GM23338 (cell line): ENCODE results near the gene ITGAL. TPM values are rescaled to one million over a fixed set of nuclear protein-coding genes. Genes with fewer than 3 reads are reported as not detected.

Experiments
- ATAC-seq: fragments of 200-7000 bp; cut with Tn5 transposase; 3 replicates; pipeline ENCODE4 v1.9.1; 2020
- DNase-seq: peaks from one replicate; pipeline ENCODE4 v3.0.0-alpha.2; 2015; ENCODE audit warnings: low spot score
- H2AFZ ChIP-seq: fragments of 200-600 bp; sonication (generic); 2 replicates; pipeline ENCODE4 v1.8.0; 2016; ENCODE audit warnings: antibody characterized with exemption, mild to moderate bottlenecking, moderate library complexity
- H3F3A ChIP-seq: fragments of 200-600 bp; sonication (generic); replicated peaks from 2 replicates; pipeline ENCODE4 v1.8.0; 2017; ENCODE audit warnings: antibody characterized with exemption, mixed run types, low read depth
- H3K27ac ChIP-seq: fragments of 200-600 bp; sonication (generic); 2 replicates; pipeline ENCODE4 v1.6.1; 2016; ENCODE audit warnings: low read depth
- H3K27me3 ChIP-seq: fragments of 200-600 bp; sonication (generic); 2 replicates; pipeline ENCODE4 v1.8.0; 2016; ENCODE audit warnings: mild to moderate bottlenecking, mixed run types, moderate library complexity; ENCODE audit not compliant: insufficient read depth
- H3K36me3 ChIP-seq: fragments of 200-600 bp; sonication (generic); 2 replicates; pipeline ENCODE4 v1.8.0; 2016; ENCODE audit warnings: mild to moderate bottlenecking; ENCODE audit not compliant: insufficient read depth
- H3K4me1 ChIP-seq: fragments of 200-600 bp; sonication (generic); 2 replicates; pipeline ENCODE4 v1.8.0; 2016; ENCODE audit warnings: mild to moderate bottlenecking, moderate library complexity; ENCODE audit not compliant: insufficient read depth
- H3K4me2 ChIP-seq: fragments of 200-600 bp; sonication (generic); 2 replicates; pipeline ENCODE4 v1.7.1; 2017; ENCODE audit warnings: mixed run types
- H3K4me3 ChIP-seq: fragments of 200-600 bp; sonication (generic); 2 replicates; pipeline ENCODE4 v1.6.1; 2016; ENCODE audit warnings: mixed run types
- H3K79me2 ChIP-seq: fragments of 200-600 bp; sonication (generic); replicated peaks from 2 replicates; pipeline ENCODE4 v1.8.0; 2017; ENCODE audit warnings: mild to moderate bottlenecking; ENCODE audit not compliant: insufficient read depth
- H3K9me2 ChIP-seq: fragments of 200-600 bp; sonication (generic); 2 replicates; pipeline ENCODE4 v1.8.0; 2017; ENCODE audit not compliant: insufficient read depth
- H4K20me1 ChIP-seq: fragments of 200-600 bp; sonication (generic); replicated peaks from 2 replicates; pipeline ENCODE4 v1.8.0; 2017; ENCODE audit warnings: mild to moderate bottlenecking; ENCODE audit not compliant: insufficient read depth
- H3K27ac Mint-ChIP-seq: 2 replicates; pipeline ENCODE4 v1.8.0; 2020; ENCODE audit warnings: inconsistent platforms, mild to moderate bottlenecking, moderate library complexity, mixed read lengths
- H3K27me3 Mint-ChIP-seq: 3 replicates; pipeline ENCODE4 v1.8.0; 2022; ENCODE audit warnings: low read depth, mild to moderate bottlenecking, moderate library complexity, mixed read lengths, inconsistent platforms; ENCODE audit not compliant: insufficient read depth, poor library complexity
- H3K36me3 Mint-ChIP-seq: 3 replicates; pipeline ENCODE4 v1.8.0; 2021; ENCODE audit warnings: low read depth, mild to moderate bottlenecking, inconsistent platforms, moderate library complexity, mixed read lengths
- H3K4me1 Mint-ChIP-seq: 3 replicates; pipeline ENCODE4 v1.8.0; 2020; ENCODE audit warnings: mild to moderate bottlenecking, inconsistent platforms, mixed read lengths
- H3K4me3 Mint-ChIP-seq: 3 replicates; pipeline ENCODE4 v1.8.0; 2021; ENCODE audit warnings: moderate library complexity, mild to moderate bottlenecking, inconsistent platforms, mixed read lengths
- H3K9me3 Mint-ChIP-seq: 3 replicates; pipeline ENCODE4 v1.8.0; 2020; ENCODE audit warnings: moderate library complexity, mild to moderate bottlenecking, inconsistent platforms, mixed read lengths
- CREB1 ChIP-seq: fragments of 250-450 bp; sonication (Bioruptor Pico); IDR thresholded peaks from 2 replicates; pipeline ENCODE4 v1.5.0; 2020; ENCODE audit warnings: low read depth, mild to moderate bottlenecking, moderate library complexity
- CTCF ChIP-seq, 2 experiments: fragments of 200-600 bp in 1 of 2; sonication (generic) in 1 of 2; conservative IDR thresholded peaks; 2 replicates each; pipeline versions ENCODE4 v1.5.1 to v1.6.1; 2016 to 2017; ENCODE audit warnings: antibody characterized with exemption in 2 of 2, low read depth in 2 of 2, mild to moderate bottlenecking in 2 of 2, moderate library complexity in 1 of 2
- ETS1 ChIP-seq: IDR thresholded peaks from 2 replicates; pipeline ENCODE4 v1.6.1; 2016; ENCODE audit warnings: antibody characterized with exemption
- EZH2 ChIP-seq: fragments of 200-600 bp; sonication (generic); IDR thresholded peaks from one replicate; pipeline ENCODE4 v1.8.0; 2017; ENCODE audit warnings: antibody characterized with exemption, mild to moderate bottlenecking, low read depth; ENCODE audit not compliant: unreplicated experiment
- EZH2phosphoT487 ChIP-seq: fragments of 200-600 bp; sonication (generic); IDR thresholded peaks from one replicate; pipeline ENCODE4 v1.8.1; 2018; ENCODE audit warnings: antibody characterized with exemption; ENCODE audit not compliant: unreplicated experiment
- JUNB ChIP-seq: IDR thresholded peaks from one replicate; pipeline ENCODE4 v1.6.1; 2016; ENCODE audit warnings: antibody characterized with exemption; ENCODE audit not compliant: unreplicated experiment
- NANOG ChIP-seq: IDR thresholded peaks from 2 replicates; pipeline ENCODE4 v1.6.1; 2016; ENCODE audit warnings: antibody characterized with exemption, borderline replicate concordance
- ZNF114 ChIP-seq: fragments of 250-450 bp; sonication (Bioruptor Pico); IDR thresholded peaks from 2 replicates; pipeline ENCODE4 v1.5.0; 2020; ENCODE audit warnings: mild to moderate bottlenecking, moderate library complexity
- ZNF331 ChIP-seq: fragments of 250-450 bp; sonication (Bioruptor Pico); IDR thresholded peaks from 2 replicates; pipeline ENCODE4 v1.5.0; 2020; ENCODE audit warnings: low read depth, mild to moderate bottlenecking, moderate library complexity
- polyA plus RNA-seq: library from polyadenylated mRNA; unstranded; fragments of >200 nt; fragmentation: Nextera tagmentation; extraction: Ambion mirVana; gene quantifications from 2 replicates; pipeline ENCODE4 v1.2.1, GENCODE V29; 2016
- total RNA-seq: library from RNA; depleted of rRNA; stranded (reverse); fragments of >200 nt; shearing (Covaris generic); gene quantifications from 2 replicates; pipeline ENCODE4 v1.2.3, GENCODE V29; 2014
- TF ChIP-seq, protein P1 (sequence below): fragments of 250-450 bp; sonication (Bioruptor Pico); IDR thresholded peaks from 2 replicates; pipeline ENCODE4 v1.5.0; 2020; ENCODE audit warnings: mild to moderate bottlenecking, moderate library complexity
- TF ChIP-seq, protein P2 (sequence below): IDR thresholded peaks from one replicate; pipeline ENCODE4 v1.6.1; 2018; ENCODE audit warnings: antibody characterized with exemption; ENCODE audit not compliant: unreplicated experiment

The ITGAL gene
- total and polyA plus RNA-seq, 2 experiments from 2014 or later, result 0.05 to 0.07 TPM

DNA sequence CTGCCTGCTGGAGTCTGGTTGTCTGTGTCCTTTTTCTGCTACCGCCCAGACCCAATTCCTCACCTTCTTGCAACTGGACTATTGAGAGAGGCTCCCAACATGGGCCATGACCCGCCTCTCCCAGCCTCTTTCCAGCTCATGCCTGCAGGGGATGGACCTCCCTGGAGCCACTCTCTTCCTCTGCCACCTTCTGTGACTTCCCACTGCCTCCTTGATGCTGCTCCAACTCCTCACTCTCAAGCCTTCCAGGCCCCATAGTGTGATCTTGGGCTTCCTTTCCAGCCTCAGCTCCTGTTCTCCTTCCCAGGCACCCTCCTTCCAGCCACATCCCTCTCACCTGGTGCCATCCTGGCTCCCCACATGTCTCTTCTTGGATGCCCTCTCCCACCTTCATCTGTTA is 42.7 kb downstream of the ITGAL start (continued):
- TF ChIP-seq, protein P1, sequence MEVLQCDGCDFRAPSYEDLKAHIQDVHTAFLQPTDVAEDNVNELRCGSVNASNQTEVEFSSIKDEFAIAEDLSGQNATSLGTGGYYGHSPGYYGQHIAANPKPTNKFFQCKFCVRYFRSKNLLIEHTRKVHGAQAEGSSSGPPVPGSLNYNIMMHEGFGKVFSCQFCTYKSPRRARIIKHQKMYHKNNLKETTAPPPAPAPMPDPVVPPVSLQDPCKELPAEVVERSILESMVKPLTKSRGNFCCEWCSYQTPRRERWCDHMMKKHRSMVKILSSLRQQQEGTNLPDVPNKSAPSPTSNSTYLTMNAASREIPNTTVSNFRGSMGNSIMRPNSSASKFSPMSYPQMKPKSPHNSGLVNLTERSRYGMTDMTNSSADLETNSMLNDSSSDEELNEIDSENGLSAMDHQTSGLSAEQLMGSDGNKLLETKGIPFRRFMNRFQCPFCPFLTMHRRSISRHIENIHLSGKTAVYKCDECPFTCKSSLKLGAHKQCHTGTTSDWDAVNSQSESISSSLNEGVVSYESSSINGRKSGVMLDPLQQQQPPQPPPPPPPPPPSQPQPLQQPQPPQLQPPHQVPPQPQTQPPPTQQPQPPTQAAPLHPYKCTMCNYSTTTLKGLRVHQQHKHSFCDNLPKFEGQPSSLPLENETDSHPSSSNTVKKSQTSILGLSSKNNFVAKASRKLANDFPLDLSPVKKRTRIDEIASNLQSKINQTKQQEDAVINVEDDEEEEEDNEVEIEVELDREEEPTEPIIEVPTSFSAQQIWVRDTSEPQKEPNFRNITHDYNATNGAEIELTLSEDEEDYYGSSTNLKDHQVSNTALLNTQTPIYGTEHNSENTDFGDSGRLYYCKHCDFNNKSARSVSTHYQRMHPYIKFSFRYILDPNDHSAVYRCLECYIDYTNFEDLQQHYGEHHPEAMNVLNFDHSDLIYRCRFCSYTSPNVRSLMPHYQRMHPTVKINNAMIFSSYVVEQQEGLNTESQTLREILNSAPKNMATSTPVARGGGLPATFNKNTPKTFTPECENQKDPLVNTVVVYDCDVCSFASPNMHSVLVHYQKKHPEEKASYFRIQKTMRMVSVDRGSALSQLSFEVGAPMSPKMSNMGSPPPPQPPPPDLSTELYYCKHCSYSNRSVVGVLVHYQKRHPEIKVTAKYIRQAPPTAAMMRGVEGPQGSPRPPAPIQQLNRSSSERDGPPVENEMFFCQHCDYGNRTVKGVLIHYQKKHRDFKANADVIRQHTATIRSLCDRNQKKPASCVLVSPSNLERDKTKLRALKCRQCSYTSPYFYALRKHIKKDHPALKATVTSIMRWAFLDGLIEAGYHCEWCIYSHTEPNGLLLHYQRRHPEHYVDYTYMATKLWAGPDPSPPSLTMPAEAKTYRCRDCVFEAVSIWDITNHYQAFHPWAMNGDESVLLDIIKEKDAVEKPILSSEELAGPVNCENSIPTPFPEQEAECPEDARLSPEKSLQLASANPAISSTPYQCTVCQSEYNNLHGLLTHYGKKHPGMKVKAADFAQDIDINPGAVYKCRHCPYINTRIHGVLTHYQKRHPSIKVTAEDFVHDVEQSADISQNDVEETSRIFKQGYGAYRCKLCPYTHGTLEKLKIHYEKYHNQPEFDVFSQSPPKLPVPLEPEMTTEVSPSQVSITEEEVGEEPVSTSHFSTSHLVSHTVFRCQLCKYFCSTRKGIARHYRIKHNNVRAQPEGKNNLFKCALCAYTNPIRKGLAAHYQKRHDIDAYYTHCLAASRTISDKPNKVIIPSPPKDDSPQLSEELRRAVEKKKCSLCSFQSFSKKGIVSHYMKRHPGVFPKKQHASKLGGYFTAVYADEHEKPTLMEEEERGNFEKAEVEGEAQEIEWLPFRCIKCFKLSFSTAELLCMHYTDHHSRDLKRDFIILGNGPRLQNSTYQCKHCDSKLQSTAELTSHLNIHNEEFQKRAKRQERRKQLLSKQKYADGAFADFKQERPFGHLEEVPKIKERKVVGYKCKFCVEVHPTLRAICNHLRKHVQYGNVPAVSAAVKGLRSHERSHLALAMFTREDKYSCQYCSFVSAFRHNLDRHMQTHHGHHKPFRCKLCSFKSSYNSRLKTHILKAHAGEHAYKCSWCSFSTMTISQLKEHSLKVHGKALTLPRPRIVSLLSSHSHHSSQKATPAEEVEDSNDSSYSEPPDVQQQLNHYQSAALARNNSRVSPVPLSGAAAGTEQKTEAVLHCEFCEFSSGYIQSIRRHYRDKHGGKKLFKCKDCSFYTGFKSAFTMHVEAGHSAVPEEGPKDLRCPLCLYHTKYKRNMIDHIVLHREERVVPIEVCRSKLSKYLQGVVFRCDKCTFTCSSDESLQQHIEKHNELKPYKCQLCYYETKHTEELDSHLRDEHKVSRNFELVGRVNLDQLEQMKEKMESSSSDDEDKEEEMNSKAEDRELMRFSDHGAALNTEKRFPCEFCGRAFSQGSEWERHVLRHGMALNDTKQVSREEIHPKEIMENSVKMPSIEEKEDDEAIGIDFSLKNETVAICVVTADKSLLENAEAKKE, result no peak
- TF ChIP-seq EZH2phosphoT487, result no peak
- no peak for TF ChIP-seq ZNF114 (CRISPR knock-in tag)
- no peak for TF ChIP-seq NANOG
- TF ChIP-seq ZNF331 (CRISPR knock-in tag), result no peak
- TF ChIP-seq EZH2, result no peak

DNA sequence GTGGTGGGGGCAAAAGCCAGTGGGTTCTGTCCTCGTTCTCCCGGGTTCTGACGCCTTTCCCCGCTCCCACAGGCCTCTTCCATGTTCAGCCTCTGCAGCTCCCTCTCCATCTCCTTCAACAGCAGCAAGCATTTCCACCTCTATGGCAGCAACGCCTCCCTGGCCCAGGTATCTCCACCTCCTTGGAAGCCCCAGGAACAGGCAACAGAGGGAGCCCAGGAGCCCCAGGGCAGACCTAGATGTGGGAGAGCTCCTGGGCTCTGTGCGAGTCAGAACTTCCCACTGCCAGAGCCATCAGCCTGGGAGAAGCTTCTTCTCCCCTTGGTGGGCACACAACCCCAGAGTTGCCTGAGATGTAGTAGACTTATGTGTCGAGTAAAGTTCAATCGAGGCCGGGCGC is 46.0 kb downstream of the ITGAL start:
- no peak overlapping the region for H3K27ac ChIP-seq
- Mint-ChIP-seq H3K4me1 (no peaks in the 10 kb centered on the region; the same call in 2 of the 3 replicates), H3K27ac (no peak overlapping the region), H3K27me3 (peaks cover 12% of the 10 kb centered on the region), H3K36me3 (no peaks in the 10 kb centered on the region), H3K4me3 (no peak overlapping the region), H3K9me3 (no peaks in the 10 kb centered on the region; the same call in 2 of the 3 replicates)
- H3K4me3 ChIP-seq, result no peak overlapping the region
- ATAC-seq (peak; percentile 51; the same call in 2 of the 3 replicates), DNase-seq (no peak)
- H3K27me3 ChIP-seq, result no peaks in the 10 kb centered on the region
- no peak overlapping the region for H3K4me2 ChIP-seq
- TF ChIP-seq, protein P2, sequence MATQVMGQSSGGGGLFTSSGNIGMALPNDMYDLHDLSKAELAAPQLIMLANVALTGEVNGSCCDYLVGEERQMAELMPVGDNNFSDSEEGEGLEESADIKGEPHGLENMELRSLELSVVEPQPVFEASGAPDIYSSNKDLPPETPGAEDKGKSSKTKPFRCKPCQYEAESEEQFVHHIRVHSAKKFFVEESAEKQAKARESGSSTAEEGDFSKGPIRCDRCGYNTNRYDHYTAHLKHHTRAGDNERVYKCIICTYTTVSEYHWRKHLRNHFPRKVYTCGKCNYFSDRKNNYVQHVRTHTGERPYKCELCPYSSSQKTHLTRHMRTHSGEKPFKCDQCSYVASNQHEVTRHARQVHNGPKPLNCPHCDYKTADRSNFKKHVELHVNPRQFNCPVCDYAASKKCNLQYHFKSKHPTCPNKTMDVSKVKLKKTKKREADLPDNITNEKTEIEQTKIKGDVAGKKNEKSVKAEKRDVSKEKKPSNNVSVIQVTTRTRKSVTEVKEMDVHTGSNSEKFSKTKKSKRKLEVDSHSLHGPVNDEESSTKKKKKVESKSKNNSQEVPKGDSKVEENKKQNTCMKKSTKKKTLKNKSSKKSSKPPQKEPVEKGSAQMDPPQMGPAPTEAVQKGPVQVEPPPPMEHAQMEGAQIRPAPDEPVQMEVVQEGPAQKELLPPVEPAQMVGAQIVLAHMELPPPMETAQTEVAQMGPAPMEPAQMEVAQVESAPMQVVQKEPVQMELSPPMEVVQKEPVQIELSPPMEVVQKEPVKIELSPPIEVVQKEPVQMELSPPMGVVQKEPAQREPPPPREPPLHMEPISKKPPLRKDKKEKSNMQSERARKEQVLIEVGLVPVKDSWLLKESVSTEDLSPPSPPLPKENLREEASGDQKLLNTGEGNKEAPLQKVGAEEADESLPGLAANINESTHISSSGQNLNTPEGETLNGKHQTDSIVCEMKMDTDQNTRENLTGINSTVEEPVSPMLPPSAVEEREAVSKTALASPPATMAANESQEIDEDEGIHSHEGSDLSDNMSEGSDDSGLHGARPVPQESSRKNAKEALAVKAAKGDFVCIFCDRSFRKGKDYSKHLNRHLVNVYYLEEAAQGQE, result no peak
- TF ChIP-seq EZH2phosphoT487, result no peak
- 0 out of 4 replicates have a peak, but pooled peaks of 1 of the 2 experiments have one; percentile 3 for TF ChIP-seq CTCF (conservative IDR thresholded peaks at IDR 0.05; ENCODE audit: low read depth in 2 of 2)
- TF ChIP-seq CREB1 (CRISPR knock-in tag), result no peak
- no peak for TF ChIP-seq JUNB
- no peak for TF ChIP-seq ETS1
- no peak for TF ChIP-seq ZNF114 (CRISPR knock-in tag)
- no peak for TF ChIP-seq EZH2
- no peaks in the 10 kb centered on the region for H4K20me1 ChIP-seq
- no peaks in the 10 kb centered on the region for H3F3A ChIP-seq
- H3K9me2 ChIP-seq, result no peaks in the 10 kb centered on the region
- H3K4me1 ChIP-seq, result no peaks in the 10 kb centered on the region
- H3K79me2 ChIP-seq, result no peaks in the 10 kb centered on the region
- no peaks in the 10 kb centered on the region for H3K36me3 ChIP-seq
- no peak overlapping the region for H2AFZ ChIP-seq
